ELF-1 (cell line): Measurements from ENCODE around the gene CACNA1C.

Experiments
- DNase-seq: peaks from one replicate; pipeline ENCODE4 v3.0.0-alpha.2; 2016; ENCODE audit warnings: low read depth, low spot score

The CACNA1C gene

DNA sequence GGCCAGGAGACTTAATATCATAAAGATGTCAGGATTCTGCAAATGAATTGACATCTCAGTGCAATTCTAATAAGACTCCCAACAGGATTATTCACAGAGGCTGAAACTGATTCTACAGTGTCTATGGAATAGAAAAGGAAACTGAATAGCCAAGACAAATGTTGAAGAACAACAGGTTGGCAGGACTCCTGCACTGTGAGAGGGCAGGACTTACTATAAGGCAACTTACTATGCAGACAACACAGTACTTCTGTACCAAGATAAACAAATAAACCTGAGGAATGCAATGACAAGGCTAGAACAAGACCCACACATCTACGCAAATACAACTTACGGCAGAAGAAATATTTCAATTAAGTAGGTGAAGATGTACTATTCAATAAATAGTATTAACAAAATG lies 609.7 kb downstream of the CACNA1C start:
- no peak for DNase-seq

DNA sequence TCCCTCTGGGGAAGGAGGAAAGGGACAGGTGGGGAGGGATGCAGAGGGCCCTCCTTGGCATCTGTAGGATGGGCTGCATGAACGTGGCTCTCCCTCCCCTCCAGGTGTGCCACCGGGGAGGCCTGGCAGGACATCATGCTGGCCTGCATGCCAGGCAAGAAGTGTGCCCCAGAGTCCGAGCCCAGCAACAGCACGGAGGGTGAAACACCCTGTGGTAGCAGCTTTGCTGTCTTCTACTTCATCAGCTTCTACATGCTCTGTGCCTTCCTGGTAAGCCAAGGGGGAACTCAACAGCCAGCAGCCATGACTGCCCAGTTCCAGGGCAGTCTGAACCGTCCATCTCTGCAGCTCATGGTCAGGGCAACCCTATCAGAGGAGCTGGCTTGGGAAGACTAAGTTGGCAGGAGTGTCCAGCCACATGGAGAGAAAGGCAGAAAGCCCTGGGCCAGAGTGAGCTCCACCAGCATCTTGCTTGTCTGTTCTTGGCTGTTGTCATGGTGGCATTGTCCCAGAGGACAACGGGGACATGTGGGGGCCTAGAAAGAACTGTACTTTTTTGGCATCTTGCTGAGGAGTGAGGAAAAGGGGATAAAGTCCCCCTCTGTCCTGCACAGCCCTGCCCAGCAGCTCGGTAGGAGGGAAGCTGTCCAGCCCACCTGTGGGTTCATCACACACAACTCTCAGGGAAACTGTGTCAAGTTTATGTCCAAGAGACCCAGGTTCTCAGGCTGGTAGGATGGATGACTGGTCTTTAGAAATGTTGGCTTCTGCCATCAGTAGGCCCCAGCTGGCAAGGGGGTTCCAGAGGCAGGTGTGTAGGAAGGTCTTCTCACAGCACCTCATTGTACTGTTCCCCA lies 612.2 kb downstream of the CACNA1C start:
- no peak for DNase-seq

DNA sequence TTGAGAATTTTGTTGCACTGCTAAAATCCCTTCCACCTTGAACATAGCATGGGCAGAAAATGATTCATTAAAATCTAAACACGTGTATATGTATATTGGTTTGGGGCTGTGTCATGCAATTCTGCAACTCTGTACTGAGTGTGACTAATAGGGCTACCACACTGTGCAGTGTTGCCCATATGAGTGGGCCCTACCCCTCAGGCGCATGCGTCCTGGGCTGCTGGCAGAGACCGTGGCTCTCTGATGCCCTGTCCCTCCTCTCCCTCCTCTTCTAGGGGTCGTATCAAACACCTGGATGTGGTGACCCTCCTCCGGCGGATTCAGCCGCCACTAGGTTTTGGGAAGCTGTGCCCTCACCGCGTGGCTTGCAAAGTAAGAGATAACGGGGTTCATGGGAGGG lies 613.6 kb downstream of the CACNA1C start:
- no peak for DNase-seq

DNA sequence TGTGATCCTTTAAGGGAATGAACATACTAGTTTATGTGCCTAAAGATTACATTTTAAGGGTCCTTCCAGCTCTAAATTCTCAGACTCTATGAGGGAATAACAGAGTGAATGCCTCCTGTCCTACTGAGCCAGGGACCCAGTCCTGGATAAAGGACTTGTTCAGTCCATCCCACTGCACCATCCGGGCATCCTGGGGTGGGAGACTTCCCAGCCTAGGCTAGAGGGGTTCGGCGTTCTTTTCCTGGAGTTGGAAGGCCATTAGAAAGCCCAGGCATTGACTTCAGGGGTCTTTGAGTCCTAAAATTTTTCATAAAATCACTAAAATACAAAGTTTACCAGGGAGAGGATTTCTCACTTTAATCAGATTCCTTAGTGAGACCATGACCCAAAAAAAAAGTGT lies 614.1 kb downstream of the CACNA1C start:
- no peak for DNase-seq

DNA sequence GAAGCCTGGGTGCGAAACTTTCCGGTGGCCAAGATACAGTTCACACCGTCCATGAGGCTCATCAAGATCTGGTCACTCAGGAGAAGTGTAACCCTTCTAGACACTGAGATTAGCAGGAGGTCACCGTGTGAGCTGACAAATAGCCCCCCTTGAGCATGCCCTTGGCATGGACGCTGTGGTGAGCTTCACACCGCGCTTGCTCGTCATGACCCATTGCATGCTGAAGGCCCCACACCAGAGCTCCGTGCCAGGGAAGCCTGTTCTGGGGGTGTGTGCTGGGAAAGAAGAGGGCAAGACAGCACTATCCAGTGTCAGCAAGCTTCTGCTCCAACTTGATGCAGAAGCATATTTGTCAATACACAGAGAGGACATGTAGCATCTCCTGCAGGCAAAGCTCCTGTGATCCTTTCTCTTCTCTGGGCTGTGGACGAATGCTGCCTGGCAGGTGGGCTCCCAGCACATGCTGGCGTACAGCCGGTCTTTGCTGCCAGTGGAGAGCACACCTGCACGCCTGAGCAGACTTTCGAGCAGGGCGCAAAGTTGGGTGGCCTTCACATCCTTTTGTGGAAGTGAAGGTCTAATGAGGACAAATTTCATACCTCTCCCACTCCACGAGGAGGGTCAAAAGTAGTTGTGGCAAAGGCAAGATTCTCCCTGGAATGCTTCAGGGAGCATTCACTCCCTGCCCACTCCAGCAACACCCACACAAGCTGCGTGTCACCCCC lies 615.1 kb downstream of the CACNA1C start:
- no peak for DNase-seq

DNA sequence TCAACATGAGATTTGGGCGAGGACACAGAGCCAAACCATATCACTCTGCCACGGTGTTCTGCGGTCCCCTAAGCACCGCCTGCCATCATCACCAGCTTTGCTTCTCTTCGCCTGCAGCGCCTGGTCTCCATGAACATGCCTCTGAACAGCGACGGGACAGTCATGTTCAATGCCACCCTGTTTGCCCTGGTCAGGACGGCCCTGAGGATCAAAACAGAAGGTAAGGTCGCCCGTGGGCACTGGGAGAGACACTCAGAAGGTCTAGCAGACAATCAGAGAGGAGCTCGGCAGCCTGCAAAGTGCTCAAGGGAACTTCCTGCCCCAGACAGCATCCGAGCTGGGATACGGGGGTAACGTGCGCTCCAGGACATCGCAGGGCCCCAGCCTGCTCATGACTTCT lies 616.0 kb downstream of the CACNA1C start:
- no peak for DNase-seq

DNA sequence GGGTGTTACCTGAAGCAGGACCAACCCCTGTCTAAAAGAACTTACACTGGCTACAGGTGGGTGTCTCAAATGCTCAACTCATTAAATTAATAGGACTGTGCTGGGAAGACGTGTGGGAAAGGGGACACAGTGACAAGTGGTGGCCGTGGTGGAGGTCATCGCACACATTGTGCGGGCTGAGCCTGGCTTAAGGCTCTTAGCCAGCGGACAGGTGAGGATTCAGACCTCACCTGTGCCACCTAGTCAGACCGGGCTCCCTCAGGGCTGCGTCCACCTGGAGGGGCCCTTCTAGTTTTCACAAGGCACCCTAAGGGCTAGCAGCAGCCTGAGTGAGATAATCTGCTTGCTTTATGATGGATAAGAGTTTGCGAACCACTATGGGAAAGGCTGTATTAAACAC lies 616.8 kb downstream of the CACNA1C start:
- DNase-seq, result no peak

DNA sequence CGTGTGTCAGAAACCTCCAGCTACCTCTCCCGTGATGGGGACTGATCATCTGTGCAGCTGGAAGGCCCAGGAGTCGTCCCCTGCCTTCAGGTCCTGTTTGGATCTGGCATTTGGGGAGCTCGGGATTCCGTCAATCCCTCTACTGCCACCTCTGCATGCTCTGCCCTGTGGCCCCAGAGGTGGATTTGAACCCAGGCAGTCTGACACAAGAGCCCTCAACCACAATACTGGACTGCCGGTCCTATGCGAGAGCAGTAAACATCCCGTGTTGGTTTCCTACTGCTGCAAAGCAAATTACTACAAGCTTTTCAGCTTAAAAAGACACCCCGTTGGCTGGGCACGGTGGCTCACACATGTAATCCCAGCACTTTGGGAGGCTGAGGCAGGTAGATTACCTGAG lies 620.1 kb downstream of the CACNA1C start:
- DNase-seq, result no peak

DNA sequence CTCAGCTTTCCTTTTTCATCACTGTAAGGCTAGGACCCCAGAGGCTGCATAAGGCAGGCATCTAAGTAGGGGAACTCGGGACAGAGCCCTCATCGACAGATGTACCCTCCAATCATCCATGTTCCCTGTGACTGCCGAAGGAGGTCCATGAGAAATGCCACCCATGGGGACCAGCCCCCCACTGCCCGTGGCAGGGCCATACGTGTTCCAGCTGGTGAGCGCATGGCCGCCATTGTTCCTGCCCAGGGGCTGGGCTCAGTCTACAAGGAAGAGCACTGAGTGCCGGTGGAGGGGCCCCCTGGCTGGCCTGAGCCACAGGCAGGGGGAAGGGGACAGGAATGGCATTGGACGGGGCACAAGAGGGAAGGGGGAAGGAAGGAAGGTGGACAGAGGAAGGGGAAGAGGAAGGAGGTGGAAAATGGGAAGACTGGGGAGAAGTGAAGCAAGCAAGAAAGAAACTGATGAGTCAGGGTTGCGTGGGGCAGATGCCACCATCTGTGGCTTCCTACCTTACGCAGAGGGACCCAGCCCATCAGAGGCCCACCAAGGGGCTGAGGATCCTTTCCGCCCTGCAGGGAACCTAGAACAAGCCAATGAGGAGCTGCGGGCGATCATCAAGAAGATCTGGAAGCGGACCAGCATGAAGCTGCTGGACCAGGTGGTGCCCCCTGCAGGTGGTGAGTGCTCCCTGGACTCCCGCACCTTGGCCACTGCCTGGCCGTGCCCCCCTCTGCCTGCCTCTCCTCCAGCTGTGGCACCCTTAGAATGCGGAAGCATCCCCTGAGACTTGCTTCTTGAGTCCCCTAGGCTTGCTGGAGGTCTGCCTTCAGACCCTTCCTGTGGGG lies 621.4 kb downstream of the CACNA1C start:
- no peak for DNase-seq

DNA sequence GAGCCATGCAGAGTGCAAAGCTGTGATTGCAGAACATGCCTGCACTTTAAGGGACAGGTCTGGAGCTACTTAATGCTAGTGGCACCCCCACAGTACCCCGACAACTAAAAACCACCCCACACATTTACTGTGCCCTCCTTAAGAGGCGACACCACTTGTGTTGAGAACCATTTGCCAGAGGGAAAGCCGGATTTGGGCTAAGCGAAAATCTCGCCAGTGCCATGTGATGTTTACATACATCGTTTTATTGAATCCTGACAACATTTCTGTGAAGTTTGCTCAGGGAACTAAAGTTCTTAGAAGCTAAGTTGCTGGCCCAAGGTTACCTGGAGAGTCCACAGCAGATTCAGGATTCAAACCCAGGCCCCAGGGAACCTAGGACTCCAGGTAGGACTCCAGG lies 623.0 kb downstream of the CACNA1C start:
- no peak for DNase-seq

DNA sequence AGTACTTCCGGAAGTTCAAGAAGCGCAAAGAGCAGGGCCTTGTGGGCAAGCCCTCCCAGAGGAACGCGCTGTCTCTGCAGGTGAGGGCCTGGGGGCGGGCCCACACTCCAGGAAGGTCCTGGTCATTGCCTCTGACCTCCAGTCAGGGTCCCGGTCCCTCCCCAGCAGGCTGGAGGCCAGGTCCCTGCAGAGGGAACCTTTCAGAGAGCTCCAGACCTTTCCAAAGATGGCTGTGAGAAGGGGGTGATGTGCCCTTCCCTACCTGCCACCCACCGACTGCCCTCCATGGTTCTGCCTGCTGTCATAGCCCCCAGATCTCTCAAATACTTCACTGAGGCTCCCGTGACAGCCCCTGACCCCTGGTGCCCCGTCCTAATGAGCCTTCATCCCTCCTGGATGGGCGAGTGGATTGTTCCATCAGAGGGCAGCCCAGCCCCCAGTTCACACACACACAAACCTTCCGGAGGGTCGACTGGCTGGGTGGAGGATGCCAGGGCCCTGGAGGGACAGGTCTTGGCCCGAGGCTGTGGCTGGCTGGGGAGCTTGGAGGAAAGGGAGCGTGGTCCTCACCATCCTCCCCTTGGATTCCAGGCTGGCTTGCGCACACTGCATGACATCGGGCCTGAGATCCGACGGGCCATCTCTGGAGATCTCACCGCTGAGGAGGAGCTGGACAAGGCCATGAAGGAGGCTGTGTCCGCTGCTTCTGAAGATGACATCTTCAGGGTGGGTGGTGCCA lies 624.5 kb downstream of the CACNA1C start:
- DNase-seq, result no peak

DNA sequence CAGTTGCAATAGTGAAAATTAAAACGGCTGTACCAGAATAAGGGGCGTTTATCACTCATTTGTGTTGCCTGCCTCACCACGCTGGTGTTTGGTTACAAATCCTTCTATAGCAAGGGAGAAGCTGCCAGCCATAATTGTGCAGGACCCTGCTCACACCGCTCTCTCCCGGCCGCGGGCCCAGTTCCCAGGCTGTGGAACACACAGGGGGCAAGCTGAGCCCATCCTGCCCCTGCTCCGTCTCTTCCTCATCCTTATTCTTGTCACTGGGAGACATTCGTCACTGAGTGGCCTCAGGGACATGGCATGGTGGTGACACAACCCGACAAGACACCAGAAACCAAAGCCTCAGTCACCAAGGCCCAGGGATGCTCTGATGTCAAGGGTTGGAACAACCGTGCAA lies 625.6 kb downstream of the CACNA1C start:
- DNase-seq, result no peak

DNA sequence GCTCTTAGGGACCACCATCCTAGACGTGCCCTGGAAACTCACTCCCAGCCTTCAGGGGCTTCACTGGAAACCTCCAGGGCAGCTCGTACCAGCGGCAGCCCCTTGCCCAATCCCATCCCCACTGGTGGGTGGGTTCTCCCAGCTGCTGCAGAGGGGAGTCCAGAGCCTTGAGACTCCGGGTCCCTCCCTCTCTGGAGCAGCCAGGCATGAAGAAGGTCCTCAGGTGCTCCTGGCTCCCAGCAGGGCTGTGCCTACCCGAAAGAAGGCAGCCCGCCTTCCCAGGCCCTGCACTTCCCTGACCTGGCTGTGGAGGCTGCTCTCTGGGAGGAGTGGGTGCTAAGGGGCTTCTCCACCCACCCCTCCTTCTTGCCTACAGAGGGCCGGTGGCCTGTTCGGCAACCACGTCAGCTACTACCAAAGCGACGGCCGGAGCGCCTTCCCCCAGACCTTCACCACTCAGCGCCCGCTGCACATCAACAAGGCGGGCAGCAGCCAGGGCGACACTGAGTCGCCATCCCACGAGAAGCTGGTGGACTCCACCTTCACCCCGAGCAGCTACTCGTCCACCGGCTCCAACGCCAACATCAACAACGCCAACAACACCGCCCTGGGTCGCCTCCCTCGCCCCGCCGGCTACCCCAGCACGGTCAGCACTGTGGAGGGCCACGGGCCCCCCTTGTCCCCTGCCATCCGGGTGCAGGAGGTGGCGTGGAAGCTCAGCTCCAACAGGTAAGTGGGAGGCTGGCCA lies 626.5 kb downstream of the CACNA1C start:
- no peak for DNase-seq

DNA sequence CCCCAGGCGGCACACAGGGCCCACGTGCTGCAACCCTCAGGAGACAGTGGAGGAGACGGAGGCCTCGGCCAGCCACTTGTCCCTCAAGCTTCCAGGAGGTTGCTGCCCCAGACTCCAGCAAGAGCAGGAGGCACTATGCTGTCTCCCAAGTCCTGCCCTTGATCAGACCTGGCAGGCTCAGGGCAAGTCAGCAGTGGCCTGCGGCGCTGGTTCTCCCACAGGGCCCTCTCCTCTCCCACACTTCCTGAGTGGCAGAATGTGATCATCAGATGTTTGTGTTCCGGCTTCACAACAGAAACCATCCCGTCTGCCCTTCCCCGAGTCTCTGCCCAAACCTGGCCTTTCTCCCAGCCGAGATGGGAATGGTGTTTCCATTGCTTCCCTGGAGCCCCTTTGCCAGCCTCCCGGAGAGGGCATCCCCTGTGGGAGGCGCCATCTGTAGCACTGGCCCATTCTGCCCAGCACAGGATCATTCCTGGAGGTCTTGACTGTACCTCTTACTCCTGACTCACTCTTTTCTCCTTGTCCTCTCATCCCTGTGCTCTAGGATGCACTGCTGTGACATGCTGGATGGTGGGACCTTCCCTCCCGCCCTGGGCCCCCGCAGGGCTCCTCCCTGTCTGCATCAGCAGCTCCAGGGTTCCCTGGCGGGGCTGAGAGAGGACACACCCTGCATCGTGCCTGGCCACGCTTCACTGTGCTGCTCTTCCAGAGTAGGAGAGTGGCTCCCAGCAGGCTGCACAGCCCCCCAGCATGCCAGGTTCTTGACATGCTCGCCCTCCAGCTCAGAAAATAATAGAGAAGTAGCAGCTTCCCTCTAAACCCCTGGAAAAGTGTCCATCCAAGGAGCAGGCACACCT lies 627.3 kb downstream of the CACNA1C start:
- DNase-seq, result no peak

DNA sequence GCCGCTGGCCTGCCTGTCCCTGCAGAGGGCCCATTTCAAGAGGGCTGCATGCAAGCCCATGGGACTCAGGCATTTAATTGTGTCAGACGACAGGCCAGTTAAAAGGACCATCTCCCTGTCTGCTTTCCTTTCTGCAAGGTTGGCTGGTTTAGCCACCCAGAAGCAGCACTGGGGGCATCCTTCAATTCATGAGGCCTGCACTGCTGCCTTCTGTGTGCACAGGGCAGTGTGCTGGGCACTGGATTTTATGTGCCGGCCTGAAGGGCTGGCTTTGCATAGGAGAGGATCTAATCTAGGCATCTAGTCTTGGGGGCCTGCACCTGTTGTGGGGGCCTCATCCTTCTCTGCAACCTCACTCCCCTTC lies 627.9 kb downstream of the CACNA1C start:
- no peak for DNase-seq

DNA sequence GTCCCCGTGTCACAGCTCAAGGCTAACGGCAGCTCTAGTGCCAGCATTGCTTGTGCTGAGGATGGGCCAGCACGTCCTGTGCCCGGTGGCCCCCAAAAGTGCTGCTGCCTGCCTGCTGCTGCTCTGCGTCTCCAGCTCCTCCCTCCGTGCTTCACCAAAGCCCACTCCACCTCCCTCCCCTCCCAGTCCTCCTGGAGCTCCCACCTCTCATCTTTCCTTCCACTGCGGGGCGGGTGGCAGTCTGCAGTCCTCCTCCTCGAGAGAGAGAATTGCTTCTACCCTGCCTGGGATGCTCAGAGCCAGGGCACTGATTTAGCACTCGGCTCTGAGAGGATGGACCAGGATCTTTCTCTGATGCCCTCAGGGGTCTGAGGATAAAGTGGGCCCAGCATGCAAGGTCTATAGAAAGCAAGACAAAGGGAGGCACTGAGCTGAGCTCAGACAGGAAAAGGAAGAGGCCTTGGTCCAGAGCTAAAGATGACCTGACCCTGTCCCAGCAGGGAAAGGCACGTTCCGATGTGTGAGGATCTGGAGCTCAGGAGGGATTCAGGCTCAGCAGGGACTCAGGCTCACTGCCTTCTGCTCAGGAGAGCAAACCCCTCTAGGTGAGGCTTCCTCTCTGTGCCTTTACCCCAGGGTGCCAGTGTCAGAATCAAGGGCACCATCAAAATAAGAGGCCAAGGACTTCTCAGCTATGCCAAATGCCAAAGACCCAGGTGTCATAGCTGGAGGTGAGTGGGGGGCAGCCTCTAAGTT lies 628.8 kb downstream of the CACNA1C start:
- peak; percentile 22 for DNase-seq

DNA sequence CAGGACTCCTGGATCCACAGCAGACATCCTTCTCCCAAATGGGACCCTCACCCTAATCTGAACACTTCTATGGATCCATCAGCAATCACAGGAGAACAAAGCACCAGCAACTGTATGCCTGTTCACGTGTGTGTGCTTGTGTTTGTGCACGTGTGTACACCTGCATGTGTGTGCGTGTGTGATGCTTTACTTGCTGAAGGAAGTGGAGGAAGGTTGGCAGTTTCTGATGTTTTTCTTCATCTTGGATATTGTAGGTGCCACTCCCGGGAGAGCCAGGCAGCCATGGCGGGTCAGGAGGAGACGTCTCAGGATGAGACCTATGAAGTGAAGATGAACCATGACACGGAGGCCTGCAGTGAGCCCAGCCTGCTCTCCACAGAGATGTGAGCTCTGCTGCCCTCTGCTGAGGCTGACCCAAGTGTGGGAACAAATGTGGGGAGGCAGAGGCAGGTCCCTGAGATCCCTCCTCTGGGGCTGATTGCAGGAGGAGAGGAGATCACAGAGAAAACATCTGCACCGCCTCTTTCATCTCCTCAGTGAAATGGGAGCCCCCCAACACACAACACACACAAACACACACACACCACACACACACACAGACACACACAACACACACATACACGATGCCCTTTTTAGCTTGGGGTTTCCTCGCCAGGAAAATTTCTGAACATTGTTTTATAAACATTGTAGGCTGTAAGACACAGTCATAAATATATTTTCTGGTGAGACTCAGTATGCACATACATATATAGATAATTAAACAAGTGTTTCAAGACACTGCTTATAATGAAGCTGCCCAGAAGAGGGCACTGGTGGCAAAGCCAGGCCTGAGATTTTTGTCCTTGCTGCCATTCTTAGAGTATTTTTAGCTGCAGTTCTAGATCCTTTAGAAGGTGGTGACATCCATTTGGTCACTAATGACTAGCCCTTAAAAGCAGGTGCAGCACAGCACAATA lies 629.8 kb downstream of the CACNA1C start:
- peak; percentile 72 for DNase-seq
